Mucosa of gallbladder (tissue), 1 donor: ENCODE measurements around the gene FLRT1. TPM values are rescaled to one million over a fixed set of nuclear protein-coding genes. Genes with fewer than 3 reads are reported as not detected.

Experiments used
- DNase-seq: peaks from one replicate; pipeline ENCODE4 v3.0.0-alpha.2; 2020; ENCODE audit warnings: low spot score
- total RNA-seq: library from RNA; stranded (reverse); gene quantifications from one replicate; pipeline ENCODE4 v1.2.1, GENCODE V29; 2021
- donor health status: DM: no; HTN: no; CAD: no.

FLRT1 gene
- total RNA-seq, 1 donor from 2014 or later = 3.8 TPM

DNA sequence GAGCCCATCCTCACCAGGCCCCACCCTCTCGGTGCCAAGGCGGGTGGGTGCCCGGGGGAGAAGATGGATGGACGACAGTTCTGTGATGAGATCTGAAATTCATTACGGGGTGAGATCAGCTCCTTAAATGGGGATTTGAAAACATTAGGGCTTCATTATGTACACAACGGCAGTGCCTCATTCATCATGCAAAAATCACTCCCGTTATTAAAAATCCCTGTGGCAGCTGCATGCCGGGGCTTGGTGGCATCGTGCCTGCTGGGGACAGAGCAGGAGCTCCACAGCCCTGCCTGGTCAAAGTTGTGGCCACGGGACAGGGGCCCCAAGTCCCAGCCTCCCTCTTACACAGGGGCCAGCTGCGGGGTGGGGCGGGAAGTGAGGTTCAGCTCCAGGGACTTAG lies 29.3 kb upstream of the FLRT1 start:
- no peak for DNase-seq

DNA sequence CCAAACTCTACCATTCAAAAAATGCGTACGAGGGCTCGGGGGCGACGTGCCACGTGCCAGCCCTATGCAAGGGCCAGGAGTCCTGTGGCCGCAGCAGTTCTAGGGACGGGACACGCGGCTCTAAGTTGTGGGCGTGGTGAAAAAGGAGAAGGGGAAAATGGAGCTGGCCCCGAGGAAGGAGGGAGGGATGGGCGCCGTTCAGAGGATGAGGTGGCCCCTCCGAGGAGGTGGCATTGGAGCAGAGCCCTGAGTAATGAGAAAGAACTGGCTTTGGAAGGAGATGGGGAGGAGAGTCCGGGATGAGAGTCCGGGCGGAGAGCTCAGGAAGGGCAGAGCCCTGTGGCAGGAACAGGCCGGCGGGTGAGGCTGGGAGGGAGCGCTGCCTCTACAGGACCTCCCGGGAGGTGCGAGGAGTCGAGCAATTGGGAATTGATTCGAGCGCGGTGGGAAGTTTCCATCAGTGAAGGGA lies 28.5 kb upstream of the FLRT1 start:
- DNase-seq = no peak

DNA sequence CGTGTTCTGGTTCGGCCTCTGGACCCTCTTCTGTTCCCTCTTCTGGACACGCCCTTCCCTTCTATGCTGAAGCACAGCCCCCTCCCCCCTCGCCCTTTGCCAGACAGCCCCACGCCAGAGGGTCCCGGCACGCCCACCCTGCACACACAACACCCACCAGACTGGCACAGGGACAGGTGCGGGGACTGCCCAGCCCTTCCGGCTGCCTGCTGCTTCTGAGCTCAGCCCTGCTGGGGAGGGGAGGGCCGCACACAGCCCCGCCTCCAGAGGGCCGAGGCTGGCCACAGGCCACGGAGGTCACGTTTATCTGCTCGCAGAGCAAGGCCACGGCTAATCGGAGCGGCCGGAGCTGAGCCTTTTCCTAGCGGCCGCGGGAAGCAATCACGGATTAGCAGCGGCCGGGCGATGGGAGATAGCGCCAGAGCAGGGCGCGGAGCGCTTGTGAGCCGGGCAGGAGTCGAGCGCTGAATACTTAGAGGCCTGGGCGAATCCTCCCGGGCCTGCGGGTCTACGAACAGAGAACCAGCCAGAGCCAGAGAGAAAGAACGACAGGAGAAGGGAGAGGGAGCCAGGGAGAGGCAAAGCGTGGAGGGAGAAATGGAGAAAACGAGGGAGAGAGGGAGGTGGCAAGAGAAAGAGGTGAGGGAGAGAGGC lies 28.0 kb upstream of the FLRT1 start:
- peak; percentile 66 for DNase-seq

DNA sequence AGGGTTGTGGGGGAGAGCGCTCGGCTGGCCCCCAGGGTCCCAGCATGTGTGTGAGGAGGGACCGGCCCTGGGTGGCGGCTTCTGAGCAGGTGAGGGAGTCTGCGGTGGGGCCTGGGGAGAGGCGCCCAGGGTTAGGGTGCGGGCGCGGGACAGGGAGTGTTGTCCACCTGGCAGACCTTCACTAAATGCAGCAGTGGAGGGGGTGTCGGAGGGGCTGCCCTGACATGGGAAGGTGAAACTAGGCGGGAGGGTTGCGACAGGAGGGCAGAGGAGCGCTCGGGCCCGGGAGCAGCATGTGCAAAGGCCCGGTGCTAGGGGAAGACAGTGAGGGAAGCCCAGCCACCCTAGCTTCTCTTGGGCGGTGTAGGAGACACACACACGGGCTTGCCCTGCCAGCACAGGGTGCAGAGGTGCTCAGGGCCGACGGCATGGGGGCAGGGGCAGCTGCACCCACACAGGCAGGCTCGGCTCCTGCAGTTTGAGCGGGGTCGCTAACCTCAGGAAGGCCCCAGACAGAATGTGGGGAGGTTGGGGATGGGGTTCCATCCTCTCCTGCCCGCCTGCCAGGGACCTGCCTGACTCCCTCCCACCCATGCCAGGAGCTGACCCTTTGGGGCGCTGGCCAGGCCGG lies 27.3 kb upstream of the FLRT1 start:
- DNase-seq = no peak

DNA sequence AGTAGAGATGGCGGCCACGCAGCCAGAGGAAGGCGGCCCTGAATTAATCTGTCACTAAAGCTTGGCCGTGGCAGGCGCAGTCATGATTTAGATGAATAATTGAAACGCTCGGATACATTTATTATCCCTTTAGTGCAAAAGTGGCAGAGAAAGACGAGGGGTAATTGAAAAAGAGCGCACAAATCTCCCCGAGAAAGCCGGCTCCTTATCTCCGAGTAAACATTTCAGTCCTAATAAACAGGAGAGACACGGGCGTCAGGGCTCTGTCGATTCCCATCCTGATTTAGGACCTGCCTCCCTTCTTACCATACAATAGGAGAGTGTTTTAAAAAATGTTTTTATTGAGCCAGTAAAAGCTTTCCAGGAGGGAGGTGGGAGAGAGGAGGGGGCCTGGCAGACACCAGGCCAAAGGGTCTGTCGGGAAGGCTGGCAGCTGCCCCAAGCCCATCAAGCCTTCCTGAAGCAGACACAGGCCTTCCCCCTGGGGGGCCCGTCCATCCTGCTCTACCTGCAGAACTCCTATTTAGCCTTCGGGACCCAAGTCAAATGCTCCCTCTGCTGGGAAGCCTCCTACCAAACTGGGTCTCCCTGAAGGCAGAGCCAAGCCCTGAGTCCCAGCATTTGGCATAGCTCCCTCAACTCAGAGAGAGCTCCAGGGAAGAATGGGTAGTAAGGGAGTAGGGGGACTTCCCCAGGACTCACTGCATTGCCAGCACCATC lies 26.7 kb upstream of the FLRT1 start:
- no peak for DNase-seq

DNA sequence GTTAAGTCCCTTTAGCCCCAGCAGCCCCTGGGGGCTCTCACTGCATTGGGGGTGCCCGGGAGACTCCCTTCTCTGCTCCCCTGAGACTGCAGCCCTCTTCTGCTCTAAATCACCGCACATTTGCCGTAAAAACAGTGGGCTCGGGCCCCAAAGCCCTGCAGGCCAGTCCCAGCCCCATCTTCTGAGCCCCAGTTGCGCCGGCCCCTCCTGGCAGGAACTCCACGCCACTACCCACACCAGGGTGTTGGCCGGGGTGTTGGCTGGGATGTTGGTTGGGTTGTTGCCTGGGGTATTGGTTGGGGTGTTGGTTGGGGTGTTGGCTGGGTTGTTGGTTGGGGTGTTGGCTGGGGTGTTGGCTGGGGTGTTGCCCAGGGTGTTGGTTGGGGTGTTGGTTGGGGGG lies 26.0 kb upstream of the FLRT1 start:
- DNase-seq = no peak

DNA sequence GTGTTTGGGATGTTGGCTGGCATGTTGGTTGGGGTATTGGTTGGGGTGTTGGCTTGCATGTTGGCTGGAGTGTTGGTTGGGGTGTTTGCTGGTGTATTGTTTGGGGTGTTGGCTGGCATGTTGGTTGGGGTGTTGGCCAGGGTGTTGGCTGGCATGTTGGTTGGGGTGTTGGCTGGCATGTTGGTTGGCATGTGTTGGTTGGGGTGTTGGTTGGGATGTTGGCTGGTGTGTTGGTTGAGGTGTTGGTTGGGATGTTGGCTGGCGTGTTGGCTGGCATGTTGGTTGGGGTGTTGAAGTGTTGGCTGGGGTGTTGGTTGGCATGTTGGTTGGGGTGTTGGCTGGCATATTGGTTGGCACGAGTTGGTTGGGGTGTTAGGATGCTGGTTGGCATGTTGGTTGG lies 24.9 kb upstream of the FLRT1 start:
- no peak for DNase-seq

DNA sequence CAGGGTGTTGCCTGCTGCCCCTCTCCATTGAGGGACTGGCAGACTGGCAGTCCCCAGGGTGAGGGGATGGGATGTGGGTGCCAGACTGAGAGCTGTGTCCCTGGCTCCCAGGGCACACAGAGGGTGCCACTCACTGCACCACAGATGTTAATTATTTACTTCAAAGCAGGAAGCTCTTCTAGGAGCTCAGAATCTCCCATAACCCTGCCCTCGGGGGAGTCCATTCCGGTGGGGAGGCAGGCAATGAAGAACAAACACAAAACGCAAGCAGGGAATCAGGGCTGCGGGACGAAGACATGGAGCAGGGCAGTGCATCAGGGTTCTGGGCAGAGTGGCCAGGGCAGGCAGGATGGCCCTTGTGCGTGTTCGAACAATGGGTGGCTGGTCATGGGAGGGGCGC lies 24.4 kb upstream of the FLRT1 start:
- DNase-seq = no peak

DNA sequence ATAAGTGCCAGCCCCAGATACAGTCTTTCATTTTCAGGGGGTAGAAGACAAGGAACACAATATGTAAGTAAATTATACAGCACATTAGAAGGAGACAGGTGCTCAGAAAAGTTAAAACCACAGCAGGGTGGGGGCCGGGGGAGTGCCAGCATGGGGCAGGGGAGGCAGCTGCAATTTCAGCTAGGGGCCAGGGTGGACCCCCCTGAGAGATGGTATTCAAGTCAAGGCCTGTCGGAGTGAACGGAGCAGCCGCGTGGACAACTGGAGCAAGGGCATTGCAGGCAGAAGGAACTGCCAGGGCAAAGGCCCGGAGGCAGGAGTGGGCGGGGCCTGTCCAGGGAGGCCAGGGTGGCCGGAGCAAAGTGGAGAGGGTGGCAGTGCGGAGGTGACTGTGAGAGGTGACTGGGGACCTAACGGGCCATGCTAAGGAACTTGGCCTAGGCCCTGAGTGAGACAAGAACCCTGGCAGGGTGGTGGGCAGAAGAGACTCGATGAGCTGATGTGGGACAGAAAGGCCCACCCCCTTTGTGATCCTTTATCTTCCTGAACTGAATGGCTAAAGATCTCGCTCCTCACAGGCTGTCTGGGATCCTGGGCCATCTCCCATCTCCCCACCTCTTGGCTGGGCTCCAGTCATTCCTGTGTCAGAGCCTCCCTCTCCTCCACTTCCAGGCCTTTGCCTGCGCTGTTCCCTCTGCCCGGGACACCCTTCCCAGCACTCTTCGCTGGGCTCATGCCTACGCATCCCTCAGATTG lies 22.4 kb upstream of the FLRT1 start:
- DNase-seq = no peak

DNA sequence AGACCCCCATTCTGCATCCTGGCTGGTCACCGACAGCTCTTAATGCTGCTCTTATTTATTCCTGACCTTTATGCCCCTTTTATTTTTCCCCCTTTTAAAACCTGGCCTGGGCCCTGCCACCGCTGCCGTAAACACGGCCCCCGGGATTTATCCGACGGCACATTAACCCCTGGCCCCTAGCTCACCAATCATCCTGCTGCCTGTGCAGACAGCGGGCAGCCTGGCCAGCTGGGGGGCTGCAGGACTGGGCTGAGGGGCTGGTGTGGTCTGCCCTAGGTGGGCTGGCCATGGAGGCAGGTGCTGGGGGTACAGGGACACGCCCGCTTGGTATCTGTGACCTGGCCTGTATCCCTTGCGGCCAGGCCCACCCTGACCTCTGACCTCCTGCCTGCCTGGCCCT lies 21.4 kb upstream of the FLRT1 start:
- no peak for DNase-seq

DNA sequence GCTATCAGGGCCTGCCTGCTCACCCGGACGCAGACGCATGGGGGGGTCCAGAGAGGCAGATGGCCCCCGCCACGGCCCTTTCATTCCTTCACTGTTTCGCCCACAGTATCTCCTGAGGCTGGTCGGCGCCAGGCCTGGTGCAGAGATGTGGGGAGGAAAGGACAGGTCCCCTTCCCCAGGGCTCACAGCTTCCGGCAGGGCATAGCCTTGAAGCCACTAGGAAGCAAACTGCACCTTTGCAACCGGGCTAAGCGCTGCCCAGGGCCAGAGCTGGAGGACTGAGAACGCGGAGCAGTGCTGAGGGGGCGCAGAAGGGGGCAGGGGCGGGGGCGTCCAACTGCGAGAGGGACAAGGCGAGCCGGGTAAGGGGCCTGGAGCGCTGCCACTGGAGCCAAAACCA lies 20.2 kb upstream of the FLRT1 start:
- no peak for DNase-seq

DNA sequence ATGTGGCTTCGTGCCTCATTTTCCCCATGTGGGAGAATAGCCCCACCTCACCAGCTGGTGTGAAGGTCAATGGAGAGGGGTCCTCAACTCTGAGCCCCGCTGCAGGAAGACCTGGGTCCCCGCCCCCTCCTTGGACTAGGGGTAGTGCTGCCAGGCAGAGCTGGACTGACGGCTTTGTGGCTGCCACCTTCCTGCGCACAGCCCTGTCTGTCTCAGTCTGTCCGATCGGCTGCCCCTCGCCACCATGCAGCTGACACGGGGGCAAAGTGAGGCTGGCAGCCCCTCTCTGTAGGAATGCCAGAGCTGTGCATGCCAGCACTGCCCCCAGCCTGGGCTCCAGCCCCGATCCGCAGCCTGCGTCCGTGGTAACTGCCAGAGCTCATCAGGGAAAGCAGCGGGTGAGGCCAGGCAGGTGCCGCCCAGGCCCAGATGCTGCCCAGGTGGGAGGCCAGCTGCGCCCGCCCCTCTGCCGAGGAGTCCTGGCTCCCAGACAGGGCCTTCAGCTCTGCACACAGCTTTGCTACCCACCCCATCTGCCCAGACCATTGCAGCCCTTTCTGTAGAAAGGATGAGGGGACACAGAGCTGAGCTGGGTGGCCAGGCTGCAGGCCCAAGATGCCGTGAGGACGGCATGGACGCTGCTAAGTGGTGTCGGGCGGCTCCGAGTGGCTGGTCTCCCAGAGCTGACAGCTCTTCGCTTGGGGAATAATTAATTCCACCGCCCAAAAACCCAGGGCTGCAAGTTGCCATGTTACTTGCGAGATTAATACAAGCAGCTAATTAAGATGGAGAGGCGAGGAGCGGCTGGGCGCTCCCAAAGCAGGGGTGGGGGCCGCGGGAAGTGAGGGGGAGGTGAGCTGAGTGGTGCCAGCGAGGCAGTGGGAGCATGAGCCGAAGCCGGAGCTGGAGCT lies 19.5 kb upstream of the FLRT1 start:
- no peak for DNase-seq

DNA sequence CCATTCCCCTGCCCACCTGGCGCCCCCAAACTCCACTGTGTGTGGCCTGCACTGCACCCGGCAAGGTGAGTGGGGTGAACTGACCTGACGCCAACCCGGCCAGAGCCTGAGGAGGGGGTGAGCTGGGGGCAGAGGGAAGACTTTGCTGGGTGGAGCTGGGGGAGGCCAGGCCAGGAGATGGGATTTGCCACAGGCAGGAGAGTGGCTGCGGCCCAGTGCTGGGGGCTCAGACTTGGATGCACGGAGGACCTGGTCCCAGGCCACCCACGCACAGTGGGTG lies 17.8 kb upstream of the FLRT1 start:
- no peak for DNase-seq

DNA sequence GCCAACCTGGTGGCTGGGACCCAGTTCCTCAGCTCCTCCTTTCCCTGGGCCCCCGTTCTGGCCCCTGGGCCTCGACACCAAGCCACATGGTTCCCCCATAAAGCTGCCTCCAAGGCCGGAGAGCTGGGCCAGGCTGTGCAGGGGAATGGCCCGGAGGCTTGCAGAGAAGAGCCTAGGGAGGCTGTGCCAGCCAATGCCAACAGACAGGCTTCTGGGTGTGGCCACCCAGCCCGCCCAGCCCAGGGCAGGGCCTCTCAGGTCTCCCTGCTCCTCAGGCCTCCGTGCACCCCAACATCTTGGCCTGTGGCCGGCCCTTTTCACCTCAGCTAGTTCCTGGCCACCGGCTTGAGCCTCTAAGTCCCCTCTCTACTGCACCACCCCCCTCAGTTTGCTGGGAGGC lies 17.4 kb upstream of the FLRT1 start:
- DNase-seq = no peak

DNA sequence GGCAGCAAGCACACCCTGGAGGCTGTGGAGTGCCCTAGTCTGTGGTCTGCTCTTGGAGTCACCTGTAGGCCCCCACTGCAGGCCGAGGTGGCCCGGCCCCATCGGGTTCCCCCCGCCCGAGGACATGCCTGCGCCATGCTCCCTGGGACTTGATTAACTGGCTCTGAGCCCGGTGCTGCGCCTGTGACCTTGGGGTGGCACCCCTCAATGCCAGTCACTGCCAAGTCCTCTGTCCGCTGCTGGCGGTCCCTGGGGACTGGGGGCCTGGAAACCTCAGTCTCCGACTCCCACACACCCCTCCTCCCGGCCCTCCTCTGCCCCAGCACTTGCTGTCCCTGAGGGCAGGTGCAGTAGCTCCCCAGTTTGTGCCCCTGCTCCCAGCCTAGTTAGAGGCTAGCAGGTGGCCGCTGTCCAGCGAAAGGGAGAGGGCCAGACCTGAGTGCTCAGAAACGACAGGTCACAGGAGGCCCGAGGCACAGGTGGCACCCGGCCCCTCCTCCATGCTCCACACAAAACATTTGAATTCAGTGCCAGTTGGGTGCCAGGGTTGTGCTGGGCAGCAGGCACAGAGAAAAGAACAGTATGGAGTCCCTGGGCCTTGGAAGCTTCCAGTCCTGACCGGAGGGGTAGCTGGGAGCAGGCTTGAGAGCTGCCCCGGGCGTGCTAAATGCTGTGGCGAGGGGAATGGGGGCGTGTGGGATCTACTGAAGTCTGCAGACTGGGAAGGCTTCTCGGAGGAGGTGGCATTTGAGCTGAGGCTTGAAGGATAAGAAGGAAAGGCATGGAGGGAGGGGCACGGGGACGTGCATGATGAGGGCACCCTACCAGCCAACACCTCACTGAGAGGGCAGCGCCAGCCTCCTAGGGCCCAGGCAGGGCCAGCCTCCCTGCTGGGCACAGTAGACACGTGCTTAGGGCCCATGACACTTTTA lies 16.4 kb upstream of the FLRT1 start:
- DNase-seq = no peak

DNA sequence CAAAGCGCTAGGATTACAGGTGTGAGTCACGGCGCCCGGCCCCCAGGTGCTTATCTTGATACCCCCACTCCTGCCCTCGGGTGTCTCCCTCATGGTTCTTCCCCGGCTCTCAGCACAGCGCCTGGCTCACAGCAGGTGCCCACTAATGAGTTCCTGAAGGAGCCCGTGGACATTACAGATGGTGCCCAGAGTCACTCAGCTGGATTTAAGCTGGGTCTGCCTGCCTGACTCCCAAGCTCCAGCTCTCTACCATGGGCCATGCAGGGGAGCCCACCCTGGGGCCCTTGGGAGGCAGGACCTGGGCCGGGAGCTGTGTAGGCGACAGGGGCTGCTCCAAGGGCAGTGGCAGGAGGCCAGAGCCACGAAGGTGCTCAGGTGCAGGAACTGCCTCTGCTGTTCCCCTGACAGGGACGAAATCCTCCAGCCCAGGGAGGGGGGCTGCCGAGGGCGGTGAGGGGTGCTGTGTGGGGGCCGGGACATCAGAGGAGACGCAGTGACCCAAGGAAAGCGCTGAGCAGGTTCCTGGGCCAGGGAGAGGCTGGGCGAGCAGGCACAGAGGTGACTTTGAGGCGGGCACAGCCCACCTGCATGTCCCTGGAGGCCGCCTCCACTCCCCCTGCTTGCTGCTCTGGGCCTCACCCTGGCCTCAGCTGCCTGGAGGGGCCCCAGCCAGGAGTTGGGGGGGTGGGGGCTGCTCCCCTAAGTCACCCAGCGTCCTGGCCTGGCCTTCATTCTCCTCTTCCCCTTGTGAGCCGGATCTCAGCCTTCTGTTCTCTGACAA lies 14.6 kb upstream of the FLRT1 start:
- no peak for DNase-seq

DNA sequence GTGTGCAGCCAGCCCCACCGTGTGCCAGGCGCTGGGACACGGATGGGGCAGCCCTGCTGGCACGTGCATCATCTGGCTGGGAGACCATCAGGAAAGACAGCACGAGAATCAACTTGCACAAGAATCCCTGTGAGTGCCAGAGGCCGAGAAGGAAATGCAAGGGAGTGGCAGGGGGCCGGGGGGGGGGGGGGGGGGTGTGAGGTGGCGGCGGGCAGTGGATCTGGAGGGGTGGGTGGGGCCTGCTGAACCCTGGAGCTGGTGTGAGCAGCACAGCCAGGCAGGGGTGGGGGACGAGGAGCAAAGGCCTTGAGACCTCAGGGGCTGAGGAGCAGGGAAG lies 14.0 kb upstream of the FLRT1 start:
- DNase-seq = no peak

DNA sequence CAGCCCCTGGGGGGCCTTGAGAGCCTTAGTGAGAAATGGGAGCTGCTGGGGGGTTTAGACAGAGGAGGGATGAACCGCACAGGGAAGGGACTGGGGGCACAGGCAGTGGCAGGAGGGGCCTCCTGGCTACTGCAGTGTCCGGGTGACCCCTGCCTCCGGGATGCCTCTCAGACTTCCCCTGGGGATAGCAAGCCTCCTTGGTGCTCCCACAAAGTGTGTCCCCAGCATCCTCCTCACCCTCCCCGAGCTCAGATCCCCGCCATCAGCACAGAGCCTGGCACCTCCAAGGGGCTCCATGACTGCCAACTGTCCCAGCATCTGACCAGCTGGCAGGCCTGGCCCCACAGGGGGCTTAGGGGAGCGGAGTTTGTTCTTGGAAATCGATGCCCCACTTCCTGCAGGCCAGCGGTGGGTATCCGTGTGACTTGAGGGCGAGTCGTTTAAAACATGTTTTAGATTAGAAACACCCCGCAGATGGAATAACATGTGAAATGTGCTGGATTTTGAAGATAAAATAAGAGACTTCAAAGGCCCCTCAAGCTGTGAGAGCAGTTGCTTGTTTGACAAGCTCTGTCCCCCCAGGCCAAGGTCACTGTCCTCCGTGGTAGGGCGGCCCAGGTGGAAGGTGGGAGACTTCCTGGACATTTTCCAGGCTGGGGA lies 13.5 kb upstream of the FLRT1 start:
- no peak for DNase-seq
